Measurements from ENCODE around the gene WASL.
"Not testable (repeated sequence)": the region's sequence is repeated elsewhere in the genome, so short reads cannot be mapped to it uniquely, and the experiment has no call there.

The WASL gene

DNA sequence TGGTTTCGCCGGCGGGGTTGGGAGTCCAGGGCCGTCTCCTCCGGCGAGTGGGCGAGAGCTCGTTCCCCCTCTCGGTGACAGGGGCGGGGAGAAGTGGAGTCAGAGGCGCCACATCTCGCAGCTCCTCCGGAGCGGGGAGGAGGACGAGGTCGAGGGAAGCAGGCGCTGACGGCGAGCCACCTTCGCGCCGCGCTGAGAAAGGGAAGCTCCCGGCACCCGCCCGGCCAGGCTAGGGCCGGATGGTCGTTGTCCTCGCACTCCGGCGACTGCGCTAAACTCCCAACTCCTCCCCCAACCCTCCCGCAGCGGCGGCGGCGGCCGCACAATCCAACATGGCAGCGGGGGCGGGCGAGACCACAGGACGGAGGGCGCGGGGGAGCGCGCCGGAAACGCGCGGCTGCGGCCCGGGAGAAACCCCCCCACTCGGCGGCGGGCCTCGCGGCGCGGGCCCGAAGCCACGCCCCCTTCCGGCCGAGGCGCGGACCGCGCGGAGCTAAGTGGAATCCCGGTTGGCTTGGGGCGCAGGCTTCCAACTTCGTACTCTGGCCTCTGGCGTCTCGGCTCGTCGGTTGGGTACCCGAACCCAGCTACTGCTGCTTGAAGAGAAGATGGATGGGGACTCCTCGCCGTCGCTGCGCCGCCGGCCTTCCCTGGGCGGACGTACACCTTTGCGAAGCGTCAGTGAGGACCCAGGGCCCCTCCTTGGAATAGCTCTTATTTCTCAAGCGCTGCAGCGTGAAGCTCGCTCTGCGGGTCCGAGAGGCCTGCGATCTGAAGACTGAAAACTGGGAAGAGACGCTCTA, at the start of gene WASL:
WASL (minus strand) TSS at position 270 of the 803 bp plus-strand sequence; CDS start at position 1, 269 bp downstream.
- peak; percentile 50 for DNase-seq (ENCODE audit: low read depth, low spot score)

DNA sequence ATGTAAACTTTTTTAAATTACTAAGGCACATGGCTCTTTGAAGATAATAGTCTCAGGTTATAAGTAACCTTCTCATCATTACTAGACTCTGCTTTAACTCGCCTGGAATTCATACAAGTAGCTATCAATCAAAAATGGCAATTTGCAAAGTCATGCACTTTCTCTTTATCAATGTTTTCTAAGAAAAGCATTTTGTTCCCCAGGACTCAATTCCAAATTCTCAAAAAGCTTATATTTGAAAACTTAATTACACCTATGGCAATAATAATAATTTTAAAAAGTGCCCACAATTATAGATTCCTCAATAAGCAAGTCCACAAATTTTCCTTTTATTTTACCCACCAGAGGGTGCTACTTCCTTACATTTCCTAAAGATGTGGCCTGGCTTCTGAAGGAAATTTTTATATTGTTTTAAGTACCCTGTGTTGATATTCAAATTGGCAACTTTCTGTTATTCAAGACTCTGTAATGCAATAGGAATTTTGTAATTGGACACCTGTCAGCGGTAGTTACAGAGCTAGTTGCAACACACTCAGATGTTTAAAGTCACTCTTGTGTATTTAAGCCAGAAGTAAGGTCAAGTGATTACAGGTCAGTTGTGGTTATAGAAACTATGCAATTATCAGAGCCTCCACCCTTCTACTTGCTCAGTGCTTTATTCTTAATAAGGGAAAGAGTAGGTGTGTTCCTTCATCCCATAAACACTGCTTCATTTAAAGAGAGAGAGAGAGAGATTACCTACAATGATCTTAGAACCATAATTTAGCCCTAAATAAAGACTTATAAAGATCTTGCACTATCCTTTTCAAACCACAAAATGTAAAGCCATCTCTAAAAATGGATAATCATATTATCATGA, 49.1 kb upstream of the WASL start:
- DNase-seq (ENCODE audit: low read depth, low spot score), result peak; percentile 68

DNA sequence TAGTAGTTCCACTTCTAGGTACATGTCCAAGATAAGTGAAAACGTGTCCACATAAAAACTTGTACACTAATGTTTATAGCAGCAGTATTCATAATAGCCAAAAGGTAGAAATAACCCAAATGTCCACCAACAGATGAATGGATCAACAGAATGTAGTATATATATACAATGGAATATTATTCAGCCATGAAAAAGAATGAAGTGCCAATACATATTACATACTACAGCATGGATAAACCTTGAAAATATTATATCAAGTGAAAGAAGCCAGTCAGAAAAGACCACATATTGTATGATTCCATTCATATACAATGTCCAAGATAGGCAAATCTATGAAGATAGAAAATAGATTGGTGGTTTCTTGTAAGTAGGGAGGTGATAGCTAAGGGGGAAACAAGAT, 47.8 kb upstream of the WASL start:
- no peak for DNase-seq (ENCODE audit: low read depth, low spot score)

DNA sequence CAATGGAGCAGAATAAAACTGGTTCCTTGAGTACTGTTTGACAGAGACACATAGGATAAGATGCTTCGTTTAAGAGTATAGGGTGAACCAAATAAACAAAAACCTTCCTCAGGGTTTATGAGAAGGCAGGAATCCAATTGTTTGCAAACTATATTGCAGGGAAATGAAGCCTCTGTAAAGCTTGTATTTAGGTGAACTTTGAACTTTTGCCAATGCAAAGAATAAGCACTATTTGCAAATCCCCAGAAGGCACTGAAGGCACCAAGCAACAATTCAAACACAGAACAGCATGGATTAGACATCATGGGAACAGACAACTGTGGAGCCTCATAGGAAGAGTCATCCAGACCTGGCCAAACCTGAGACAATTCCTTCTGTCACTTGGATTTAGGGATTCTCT, 47.1 kb upstream of the WASL start:
- no peak for DNase-seq (ENCODE audit: low read depth, low spot score)

DNA sequence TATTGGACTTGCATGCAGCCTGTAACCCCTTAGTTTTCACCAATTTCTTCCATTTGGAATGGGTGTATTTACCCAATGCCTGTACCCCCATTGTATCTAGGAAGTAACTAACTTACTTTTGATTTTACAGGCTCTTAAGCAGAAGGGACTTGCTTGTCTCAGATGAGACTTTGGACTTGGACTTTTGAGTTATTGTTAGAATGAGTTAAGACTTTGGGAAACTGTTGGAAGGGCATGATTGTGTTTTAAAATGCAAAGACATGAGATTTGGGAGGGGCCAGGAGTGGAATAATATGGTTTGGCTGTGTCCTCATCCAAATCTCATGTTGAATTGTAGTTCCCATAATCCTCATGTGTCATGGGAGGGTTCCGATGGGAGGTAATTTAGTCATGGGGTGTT, 46.3 kb upstream of the WASL start:
- not testable (repeated sequence) for DNase-seq (ENCODE audit: low read depth, low spot score)

DNA sequence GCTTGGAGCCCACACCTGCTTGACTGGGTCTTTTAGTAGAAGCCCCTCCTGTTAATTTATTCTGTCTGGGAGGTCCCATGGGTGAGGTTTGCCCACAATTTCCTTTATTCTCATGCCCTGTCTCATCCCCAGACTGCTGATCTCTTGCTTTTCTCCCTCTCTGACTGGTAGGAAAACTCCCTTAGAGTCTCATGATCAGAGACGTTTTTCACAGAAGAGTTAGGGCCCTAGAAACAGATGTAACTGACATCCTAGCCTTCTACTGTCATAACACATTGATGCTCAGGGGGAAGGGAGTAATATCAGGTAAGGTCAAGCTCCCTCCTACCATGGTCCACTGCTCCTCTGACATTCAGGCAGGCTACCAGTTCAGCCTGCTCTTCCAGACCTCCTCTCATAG, 43.7 kb upstream of the WASL start:
- DNase-seq (ENCODE audit: low read depth, low spot score), result no peak

DNA sequence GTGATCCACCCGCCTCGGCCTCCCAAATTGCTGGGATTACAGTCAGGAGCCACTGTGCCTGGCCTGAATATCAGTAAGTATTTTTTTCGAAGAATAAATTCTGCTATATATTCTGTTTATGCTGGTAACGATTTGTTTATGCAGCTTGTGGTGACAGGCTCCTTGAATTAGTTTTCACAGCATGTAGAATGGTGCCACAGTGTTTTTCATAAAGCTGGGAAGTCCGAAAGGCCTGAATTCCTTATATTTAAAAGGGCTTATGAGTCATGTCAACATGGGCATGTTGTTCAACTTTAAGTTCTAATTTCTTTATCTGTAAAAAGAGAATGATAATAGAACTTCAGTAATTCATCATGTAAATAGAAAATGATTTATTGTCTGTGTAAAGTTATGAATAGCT, 42.2 kb upstream of the WASL start:
- no peak for DNase-seq (ENCODE audit: low read depth, low spot score)

DNA sequence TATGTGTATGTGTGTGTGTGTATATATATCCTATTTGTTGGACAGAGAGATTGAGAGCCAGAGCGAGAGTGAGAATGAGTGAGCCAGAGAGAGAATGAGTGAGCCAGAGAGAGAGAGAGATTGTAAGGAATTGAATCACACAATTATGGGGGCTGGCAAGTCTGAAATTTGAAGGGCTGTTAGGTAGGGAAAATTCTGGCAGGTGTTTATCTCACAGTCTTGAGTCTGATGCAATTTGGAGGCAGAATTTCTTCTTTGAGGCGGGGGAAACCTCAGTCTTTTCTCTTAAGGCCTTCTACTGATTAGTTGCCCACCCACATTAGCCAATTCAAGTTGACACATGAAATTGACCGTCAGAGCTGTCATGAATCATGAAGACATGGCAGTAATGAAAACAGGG, 41.0 kb upstream of the WASL start:
- DNase-seq (ENCODE audit: low read depth, low spot score), result no peak

DNA sequence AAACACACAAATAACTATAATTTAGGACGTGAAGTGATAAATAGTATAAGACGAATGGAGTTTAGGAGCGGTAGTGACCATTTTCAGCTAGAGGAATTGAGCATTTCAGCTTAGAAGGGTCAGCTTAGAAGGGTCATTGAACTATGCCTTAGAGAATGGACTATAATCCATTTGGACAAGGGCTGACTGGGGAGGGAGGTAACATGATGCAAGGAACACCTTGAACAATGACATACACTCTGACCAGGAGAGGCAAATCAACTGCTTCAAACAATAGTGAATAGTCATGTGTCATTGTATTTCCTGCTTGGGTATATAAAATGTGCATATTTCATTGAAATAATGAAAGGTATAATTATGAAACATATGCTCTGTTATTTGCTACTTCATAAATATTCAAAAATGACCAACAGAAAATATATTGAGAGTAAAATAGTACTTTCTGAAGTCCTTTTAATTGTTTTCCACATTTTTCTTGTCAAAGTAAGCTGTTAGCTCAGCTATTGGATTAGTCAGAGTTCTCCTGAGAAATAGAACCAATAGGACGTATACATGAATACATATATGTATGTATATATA, 40.5 kb upstream of the WASL start:
- no peak for DNase-seq (ENCODE audit: low read depth, low spot score)

DNA sequence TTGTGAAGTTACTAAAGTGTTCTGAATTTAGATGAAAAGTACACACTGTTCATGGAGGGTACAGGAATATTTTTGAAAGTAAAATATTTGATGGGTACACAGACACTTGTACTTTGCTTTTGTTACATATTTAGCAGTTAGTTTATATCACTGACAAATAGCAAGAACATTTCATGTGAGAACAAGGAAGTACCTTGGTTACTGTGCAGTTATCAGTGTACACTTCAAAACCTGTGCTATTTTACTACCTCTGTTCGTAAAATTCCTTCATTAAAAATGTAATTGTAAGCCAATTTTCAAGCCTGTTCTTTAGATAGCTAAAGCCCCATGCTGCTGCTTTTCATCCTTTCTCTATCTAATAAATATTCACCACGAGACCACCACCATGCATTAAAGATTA, 39.8 kb upstream of the WASL start:
- no peak for DNase-seq (ENCODE audit: low read depth, low spot score)

DNA sequence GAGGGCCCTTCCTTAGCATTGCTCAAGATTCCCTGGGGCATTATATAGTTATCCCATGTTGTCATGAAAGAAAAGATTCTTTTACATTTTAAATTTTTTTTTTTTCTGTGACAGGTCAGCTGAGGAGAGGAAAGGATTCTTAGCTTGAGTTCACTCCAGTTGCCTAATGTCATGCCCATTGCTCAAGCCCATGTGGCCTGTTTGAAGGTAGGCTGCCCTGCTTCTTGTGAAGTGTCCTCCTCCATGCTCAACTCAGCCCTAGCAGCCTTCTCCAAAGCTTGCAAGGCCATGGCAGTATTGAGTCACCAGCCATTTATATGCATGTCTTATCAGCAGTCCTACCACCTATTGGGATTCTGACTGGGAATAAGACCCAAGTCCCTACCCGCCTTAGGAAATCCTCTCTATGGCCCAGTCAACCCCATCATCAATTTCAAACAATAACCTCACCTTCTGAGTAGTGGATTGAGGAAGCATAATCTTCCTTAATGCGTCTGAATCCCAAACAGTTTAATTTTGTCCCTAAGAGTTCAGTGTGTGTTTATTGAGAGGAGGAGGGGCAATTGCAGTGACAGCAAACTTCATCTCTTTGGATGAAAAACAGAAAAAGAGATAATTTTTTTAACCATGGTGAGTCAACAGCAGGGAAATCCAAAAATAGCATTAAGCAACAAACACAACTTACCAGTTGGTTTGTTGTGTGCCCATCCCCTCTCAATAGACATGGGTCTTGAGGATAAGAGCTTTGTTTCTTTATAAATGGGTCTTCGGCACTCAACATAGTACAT, 38.6 kb upstream of the WASL start:
- DNase-seq (ENCODE audit: low read depth, low spot score), result no peak

DNA sequence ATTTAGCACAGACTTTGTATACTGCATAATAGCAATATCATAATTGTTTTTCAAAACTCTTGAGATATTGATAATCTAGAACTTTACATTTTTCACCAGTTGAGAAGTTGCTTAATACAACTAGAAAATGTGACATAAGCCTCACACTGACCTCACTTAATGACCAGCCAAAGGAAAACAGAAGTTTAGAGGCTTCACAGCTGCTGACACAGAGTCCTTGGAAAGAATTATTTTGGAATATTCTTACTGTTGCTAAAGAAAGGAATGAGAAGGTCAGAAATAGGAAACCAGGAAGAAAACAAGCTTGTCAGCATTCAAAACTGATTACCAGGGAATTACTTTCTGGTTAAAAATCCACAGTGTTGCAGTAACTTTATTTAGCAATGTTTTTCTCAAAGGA, 35.5 kb upstream of the WASL start:
- DNase-seq (ENCODE audit: low read depth, low spot score), result no peak

DNA sequence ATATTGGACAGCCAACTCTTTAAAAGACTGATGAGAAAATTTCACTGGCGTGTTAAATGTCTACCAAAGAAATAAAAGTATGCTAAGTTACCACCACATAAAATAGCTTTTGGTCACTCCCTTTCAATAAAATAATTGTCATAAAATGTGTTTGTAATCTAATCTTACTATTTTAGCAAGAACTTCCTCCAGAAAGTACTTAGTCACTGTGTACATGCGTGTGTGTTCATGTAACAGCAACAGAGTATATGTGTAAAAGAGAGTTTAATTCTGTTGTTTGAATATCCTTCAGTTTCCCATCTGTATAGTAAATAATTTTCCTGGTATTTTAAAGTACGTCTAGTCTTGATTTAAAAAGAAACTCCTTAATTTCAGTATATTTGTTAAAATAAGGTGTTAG, 35.0 kb upstream of the WASL start:
- no peak for DNase-seq (ENCODE audit: low read depth, low spot score)

DNA sequence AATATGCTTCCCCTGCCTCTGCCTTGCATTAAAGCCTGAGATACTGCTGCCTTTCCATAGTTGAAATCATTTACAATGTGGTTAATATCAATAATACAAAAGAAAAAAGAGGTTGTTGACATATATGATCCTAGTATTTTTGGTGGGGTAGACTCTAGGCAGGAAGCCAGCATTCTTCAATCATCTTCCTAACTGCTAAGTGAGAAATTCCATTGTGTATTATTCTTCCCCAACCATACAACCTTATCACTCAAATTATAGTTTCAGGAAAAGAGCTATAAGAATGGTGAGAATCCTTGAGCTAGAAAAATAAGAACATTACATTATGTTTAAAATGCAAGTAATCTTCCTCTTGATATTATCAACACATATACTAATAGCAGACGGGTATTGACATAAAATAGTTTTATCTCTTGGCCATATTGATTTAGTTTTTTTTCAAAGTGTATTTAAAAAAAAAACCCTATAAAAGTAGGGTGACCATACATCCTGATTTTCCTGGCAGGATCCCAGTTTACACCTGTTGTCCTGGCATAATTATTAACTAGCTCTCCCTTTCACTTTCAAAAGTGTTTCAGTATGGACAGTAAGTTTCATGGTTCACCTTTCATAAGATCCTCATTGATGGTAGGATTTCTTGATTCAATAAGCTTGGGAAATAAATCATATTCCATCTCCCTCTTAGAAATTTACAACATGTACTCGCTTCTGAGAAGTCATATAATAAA, 33.4 kb upstream of the WASL start:
- no peak for DNase-seq (ENCODE audit: low read depth, low spot score)

DNA sequence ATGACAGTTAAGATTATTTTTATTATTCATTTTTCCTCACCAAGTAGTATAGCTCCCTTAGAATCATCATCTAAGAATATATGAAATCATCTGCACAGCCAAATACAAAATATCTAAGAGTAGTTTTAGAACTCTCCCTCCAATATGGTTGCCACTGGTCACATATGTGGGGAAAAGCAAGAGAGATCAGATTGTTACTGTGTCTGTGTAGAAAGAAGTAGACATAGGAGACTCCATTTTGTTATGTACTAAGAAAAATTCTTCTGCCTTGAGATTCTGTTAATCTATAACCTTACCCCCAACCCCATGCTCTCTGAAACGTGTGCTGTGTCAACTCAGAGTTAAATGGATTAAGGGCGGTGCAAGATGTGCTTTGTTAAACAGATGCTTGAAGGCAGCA, 31.7 kb upstream of the WASL start:
- DNase-seq (ENCODE audit: low read depth, low spot score), result not testable (repeated sequence)

DNA sequence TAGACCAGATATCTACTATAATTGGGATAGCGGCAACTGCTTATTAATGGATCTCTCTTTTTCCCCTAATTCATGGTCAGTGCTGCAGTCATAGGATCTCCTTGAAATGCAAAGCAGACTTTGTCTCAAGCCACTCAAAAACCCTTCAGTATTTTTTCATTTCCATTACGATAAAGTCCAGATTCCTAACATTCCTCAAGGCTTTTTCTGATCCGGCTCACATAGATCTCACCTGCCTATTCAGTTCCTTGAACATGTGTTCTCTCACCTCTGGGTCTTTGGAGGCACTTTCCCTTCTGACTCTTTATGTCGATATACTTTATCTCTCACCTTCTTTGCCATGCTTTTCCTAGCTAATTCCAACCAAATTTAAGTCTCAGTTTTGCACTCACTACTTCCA, 25.7 kb upstream of the WASL start:
- DNase-seq (ENCODE audit: low read depth, low spot score), result no peak

DNA sequence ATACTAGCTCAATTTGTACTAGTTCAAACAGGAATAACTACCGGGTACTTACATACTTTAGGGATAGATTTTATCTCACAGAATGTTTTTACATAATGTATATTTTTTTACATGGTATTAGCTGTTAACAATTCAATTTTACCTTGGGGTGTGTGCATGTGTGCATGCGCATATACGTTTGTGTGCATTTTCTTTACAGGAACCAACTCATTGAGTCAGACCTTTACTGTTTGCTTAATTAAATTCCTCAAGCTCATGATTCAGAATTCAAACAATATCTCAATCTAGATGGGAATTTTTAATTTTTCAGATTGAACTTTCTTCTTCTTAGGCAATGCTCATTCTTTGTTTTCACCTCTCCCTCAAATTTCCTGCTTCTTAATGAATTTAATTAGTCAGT, 24.7 kb upstream of the WASL start:
- DNase-seq (ENCODE audit: low read depth, low spot score), result no peak

DNA sequence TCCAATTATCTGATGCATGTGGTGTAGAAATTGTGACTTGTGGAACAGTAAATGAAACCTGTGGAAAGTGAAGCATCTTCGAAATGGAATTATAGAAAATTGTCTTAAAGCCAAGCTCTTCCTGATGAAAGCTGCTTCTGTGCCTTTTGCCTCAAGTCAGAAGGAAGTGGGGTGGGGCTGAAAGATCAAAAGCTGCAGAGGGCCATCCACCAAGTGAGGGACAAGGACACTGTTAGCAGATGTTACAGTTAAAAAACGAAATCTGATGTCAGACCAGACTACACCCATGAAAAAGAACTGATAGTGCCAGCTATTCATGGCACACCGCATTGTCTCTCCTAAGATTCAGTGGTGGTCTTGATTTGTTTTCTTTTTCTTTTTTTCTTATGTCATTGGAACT, 23.8 kb upstream of the WASL start:
- DNase-seq (ENCODE audit: low read depth, low spot score), result no peak

DNA sequence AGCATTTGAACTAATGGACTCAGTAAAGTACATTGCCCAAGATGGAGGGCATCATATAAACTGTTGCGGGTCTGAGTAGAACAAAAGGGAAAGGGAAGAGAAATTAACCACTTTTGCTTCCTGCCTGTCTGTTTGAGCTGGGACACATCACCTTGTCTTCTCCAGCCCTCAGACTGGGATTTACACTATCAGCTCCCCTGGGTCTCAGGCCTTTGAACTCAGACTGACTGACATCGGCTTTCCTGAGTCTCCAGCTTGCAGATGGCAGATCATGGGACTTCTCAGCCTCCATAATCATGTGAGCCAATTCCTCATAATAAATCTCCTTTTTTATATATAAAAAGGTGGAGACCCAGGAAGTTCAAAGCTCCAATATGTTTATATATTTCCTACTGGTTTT, 23.0 kb upstream of the WASL start:
- DNase-seq (ENCODE audit: low read depth, low spot score), result no peak

DNA sequence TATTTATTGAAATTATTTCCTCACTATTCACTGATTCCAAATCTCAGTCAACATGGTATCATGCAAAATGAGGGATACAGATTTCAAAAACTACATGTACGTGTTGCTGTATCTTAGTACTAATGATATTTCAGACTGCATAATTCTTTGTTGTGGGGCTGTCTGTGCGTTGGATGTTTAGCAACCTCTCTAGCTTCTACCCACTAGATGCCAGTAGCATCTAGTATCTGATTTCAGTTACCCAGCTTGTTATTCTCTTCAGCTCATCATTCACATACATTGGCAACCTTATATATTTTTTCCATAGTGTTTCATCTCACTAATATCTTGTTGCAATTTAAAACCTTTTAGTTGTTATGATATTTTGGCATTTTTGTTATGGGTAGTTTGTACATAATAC, 22.5 kb upstream of the WASL start:
- no peak for DNase-seq (ENCODE audit: low read depth, low spot score)

DNA sequence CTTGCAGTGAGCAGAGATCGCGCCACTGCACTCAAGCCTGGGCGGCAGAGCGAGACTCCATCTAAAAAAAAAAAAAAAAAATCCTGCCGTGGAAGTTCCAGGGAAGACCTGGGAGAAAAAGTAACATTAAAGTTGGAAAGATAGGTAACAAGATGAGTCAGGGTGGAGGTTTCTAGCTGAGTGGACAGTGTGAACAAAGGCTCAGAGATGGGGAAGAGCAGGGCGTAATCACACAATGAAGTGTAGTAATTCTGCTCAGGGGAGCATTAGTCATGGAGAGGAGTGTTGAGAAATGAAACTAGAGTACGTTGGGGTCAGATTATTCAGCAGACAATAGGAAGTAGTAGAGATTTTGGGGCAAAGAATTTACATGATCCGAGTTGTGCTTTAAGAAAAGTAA, 21.6 kb upstream of the WASL start:
- no peak for DNase-seq (ENCODE audit: low read depth, low spot score)
